Stimulated activated CD4-positive, alpha-beta T cell treated with anti-CD3 and anti-CD28 coated beads, Interleukin-15, amount 100 ng/mL, for 24 hours (primary cell): ENCODE results near the gene JAM2.
"Not testable (repeated sequence)": the region's sequence is repeated elsewhere in the genome, so short reads cannot be mapped to it uniquely, and the experiment has no call there.

Experiments used
- DNase-seq: peaks from one replicate; pipeline ENCODE4 v3.0.0-alpha.2; 2020

Gene JAM2, protein sequence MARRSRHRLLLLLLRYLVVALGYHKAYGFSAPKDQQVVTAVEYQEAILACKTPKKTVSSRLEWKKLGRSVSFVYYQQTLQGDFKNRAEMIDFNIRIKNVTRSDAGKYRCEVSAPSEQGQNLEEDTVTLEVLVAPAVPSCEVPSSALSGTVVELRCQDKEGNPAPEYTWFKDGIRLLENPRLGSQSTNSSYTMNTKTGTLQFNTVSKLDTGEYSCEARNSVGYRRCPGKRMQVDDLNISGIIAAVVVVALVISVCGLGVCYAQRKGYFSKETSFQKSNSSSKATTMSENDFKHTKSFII

GRCh38 chr21:25638660-25639550 lies at the start of gene JAM2:
Gene JAM2, plus strand, starts transcription at chr21:25639258. Its CDS starts 564 bp downstream, at chr21:25639822.
- peak; percentile 53 for DNase-seq

DNA sequence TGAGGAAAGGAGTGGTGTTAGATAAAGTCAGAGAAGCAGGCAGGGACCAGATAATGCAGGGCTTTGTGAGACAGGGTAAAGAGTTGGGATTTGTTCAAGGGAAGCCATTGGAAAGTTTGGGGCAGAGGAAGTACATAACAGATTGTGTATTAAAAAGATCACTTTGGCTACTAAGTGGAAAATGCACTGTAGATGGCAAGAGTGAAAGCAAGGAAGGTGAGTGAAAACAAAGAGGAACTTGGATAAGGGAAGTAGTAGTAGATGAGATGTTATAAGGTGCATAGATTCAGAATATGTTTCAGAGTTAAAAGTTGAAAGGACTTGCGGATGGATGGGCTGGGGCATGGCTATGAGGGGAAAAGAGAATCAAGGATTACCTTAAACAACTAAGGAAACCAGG lies 49.2 kb upstream of the JAM2 start:
- DNase-seq, result no peak

- DNase-seq, result peak; percentile 93
Observed at GRCh38 chr21:25607151-25608043, 31.7 kb upstream of the JAM2 start, which contains the start of gene MRPL39. Gene MRPL39, minus strand, starts transcription at chr21:25607481. Its CDS starts 6 bp downstream, at chr21:25607475.

- peak; percentile 85 for DNase-seq
Observed at GRCh38 chr21:25608044-25608737, 30.9 kb upstream of the JAM2 start.

DNA sequence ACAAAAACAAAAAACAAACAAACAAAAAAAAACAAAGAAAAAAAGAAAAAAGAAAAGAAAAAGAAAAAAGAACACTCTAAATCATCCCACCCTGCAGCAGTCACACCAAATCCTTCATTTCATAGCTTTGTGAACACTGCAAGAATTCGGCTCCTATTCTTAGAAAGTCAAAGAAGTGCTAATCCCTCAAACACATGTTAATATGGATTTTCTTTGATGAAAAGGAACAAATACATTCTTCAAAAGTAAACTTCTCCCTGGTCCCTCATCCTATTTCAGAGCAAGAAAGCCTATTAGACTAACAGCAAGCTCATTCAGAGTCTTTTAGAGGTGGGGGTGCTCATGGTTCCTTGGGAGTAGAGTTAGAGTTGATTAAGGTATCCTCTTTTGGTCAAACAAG lies 24.6 kb upstream of the JAM2 start:
- no peak for DNase-seq

DNA sequence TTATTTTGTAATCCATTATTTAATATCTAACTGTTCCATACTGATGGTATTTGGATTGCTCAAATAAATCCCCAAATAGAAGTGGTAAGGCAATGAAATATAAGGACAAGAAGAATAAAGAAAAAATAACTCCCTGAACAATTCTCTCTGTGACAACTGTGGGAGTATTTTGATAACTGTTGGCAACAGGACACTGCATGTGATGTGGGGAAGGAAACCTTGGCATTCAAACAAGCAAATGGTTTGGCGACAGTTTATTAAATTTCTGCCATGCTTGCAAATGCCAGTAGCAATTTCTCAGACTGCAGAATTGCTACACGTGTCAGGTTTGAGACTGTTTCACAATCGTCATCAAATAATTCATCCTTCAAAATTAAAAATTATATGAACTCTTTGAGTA lies 23.2 kb upstream of the JAM2 start:
- DNase-seq, result no peak

- no peak for DNase-seq
Observed at GRCh38 chr21:25619198-25619597, 19.9 kb upstream of the JAM2 start.

DNA sequence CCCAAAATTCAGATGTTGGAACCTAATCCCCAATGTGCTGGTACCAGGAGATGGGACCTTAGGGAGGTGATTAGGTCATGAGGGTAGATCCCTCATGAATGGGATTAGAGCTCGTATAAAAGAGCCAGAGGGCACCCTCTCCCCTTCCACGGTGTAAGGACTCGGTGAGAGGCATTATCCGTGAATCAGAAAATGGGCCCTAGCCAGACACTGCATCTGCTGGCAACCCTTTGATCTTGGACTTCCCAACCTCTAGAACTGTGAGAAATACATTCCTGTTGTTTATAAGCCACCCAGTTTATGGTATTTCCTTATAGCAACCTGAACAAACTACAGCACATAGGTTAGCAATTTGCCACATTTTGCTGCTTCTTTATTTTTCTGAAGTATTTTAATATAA lies 14.5 kb upstream of the JAM2 start:
- DNase-seq, result no peak

GRCh38 chr21:25625036-25625435 lies 14.0 kb upstream of the JAM2 start:
- DNase-seq, result no peak

GRCh38 chr21:25625776-25626555 lies 13.1 kb upstream of the JAM2 start:
- DNase-seq, result not testable (repeated sequence)

GRCh38 chr21:25626757-25627156 lies 12.3 kb upstream of the JAM2 start:
- no peak for DNase-seq

DNA sequence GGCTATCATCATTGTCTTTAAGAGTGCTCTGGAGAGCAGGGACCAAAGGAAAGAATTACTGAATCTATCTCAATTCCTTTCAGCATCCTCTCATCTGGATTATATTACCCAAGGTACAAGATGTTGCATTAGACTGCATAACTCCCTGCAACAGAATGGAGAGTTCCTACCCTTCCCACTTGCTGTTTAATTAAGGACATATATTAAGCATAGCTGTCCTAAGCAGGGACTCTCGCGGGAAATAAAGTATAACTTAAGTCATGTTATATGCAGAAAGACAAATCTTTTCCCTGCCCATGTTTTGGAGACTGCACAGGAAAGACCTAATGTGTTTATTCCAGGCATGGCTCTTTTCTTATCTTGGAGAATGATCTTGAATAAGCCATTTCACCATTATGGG lies 6.8 kb upstream of the JAM2 start:
- no peak for DNase-seq

- DNase-seq, result peak; percentile 7
Observed at GRCh38 chr21:25635310-25635709, 3.7 kb upstream of the JAM2 start.

DNA sequence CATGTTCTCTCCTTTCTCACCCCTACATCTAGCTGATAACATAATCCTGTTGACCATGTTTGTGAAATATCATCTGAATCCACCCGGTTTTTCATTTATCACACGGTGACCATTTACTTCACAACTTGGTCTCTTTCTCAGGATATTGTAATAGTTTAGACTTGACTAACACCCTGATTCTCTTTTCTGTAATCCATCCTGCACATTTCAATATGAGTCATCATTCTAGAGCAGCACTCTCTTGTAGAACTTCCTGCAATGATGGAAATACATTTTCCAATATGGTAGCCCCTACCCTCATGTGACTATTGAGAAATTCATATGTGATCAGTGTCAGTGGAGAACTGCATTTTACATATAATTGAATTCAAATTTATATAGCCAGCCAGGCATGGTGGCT lies 2.3 kb upstream of the JAM2 start:
- DNase-seq, result no peak

- DNase-seq, result no peak
Observed at GRCh38 chr21:25637851-25638659, 1.0 kb upstream of the JAM2 start.

- peak; percentile 57 for DNase-seq
Observed at GRCh38 chr21:25639551-25640201, 618 bp downstream of the JAM2 start.

- peak; percentile 26 for DNase-seq
Observed at GRCh38 chr21:25640202-25640942, 1.3 kb downstream of the JAM2 start.

GRCh38 chr21:25640943-25641292 lies 1.9 kb downstream of the JAM2 start:
- no peak for DNase-seq

GRCh38 chr21:25643486-25643885 lies 4.4 kb downstream of the JAM2 start:
- no peak for DNase-seq
